K562 (cell line): ENCODE data around the gene RGS3. TPM values are rescaled to one million over a fixed set of nuclear protein-coding genes. Genes with fewer than 3 reads are reported as not detected.

Source experiments
- CC2D1A ChIP-seq: fragments of 450-650 bp; IDR thresholded peaks from 2 replicates; pipeline ENCODE4 v1.6.1; 2017; ENCODE audit warnings: mild to moderate bottlenecking
- FIP1L1 ChIP-seq: fragments of 200-400 bp; formaldehyde crosslinking; IDR thresholded peaks from 2 replicates; pipeline ENCODE4 v1.6.1; 2018; ENCODE audit warnings: mild to moderate bottlenecking, low read depth, low read length; ENCODE audit not compliant: poor library complexity, severe bottlenecking
- HMG20B ChIP-seq: fragments of 250-450 bp; sonication (Bioruptor Pico); IDR thresholded peaks from 2 replicates; pipeline ENCODE4 v1.5.0; 2021; ENCODE audit warnings: mild to moderate bottlenecking
- MAZ ChIP-seq, 2 experiments: fragments of 450-650 bp in 1 of 2; sonication (generic) in 1 of 2; formaldehyde crosslinking; IDR thresholded peaks in 1 of 2; conservative IDR thresholded peaks in 1 of 2; 2 replicates each; pipeline versions ENCODE4 v1.4.0 to v1.5.0; 2020; ENCODE audit warnings: mild to moderate bottlenecking in 1 of 2, missing genetic modification reagents in 1 of 2
- MEF2D ChIP-seq: conservative IDR thresholded peaks from 2 replicates; pipeline ENCODE4 v1.6.1; 2016; ENCODE audit warnings: low read depth, missing genetic modification characterization, missing compliant biosample characterization
- MIER1 ChIP-seq: fragments of 450-650 bp; IDR thresholded peaks from 2 replicates; pipeline ENCODE4 v1.6.1; 2016; ENCODE audit warnings: antibody characterized with exemption, mild to moderate bottlenecking, low read depth
- MTA1 ChIP-seq: fragments of 450-650 bp; IDR thresholded peaks from 2 replicates; pipeline ENCODE4 v1.6.1; 2017; ENCODE audit warnings: borderline replicate concordance
- ZFP30 ChIP-seq: fragments of 250-450 bp; sonication (Bioruptor Pico); IDR thresholded peaks from 2 replicates; pipeline ENCODE4 v1.8.0; 2022; ENCODE audit warnings: moderate library complexity, mild to moderate bottlenecking, inconsistent platforms, borderline replicate concordance
- polyA plus RNA-seq, 8 experiments: library from polyadenylated mRNA; depleted of rRNA in 4 of 8; stranded (reverse) in 5 of 8; unstranded in 3 of 8; fragments of >200 nt; fragmentation: Nextera tagmentation in 2 of 8; fragmentation: Illumina TruSeq in 1 of 8; extraction: Ambion mirVana in 2 of 8; extraction: Trizol in 1 of 8; gene quantifications; 2 replicates each; pipeline versions ENCODE4 v1.2.1 to v1.2.3, GENCODE V29; 2011 to 2014; ENCODE audit warnings: inconsistent platforms in 1 of 8, missing spikeins in 1 of 8
- total RNA-seq, 7 experiments: library from RNA; depleted of rRNA in 6 of 7; stranded (reverse); fragments of >200 nt in 6 of 7; fragmentation: Illumina TruSeq in 2 of 7; extraction: Trizol in 2 of 7; gene quantifications; 2 replicates each; pipeline versions ENCODE4 v1.2.1 to v1.2.3, GENCODE V29; 2011 to 2021; ENCODE audit warnings: low replicate concordance in 1 of 7
- TF ChIP-seq, protein P1 (sequence below), 2 experiments: fragments of 450-650 bp; IDR thresholded peaks; 2 replicates each; pipeline ENCODE4 v1.6.1; 2018; ENCODE audit warnings: mild to moderate bottlenecking in 2 of 2, low read depth in 1 of 2; ENCODE audit not compliant: partially characterized antibody in 2 of 2
- TF ChIP-seq, protein P2 (sequence below): fragments of 250-450 bp; sonication (Bioruptor Pico); IDR thresholded peaks from 2 replicates; pipeline ENCODE4 v1.5.0; 2020; ENCODE audit warnings: mild to moderate bottlenecking, borderline replicate concordance

Gene RGS3
- total and polyA plus RNA-seq, 9 of the 15 experiments (the other 6 are each of a cell fraction or from before 2014, with no cell fraction given), result 0.08 to 2.9 (median 0.95) TPM

DNA sequence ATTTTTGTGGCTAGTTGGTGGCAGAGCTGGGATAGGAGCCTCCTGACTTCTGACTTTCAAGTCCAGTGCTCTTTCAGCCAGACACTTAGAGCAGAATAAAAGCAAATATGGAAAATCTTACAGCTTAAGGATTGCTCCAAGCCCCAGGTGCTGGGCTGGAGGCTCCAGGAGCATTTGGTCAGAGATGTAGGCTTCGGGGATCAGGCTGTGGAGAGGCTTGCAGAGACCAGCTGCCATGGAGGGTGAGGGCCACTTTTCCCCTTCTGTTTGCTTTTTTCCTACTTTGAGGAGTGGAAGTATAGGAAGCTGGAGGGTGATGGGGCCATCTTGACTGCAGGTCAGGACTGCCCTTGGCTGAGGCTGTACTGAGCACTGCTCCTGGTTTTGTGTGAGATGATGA lies 58.9 kb downstream of the RGS3 start (continued):
- TF ChIP-seq, protein P1, sequence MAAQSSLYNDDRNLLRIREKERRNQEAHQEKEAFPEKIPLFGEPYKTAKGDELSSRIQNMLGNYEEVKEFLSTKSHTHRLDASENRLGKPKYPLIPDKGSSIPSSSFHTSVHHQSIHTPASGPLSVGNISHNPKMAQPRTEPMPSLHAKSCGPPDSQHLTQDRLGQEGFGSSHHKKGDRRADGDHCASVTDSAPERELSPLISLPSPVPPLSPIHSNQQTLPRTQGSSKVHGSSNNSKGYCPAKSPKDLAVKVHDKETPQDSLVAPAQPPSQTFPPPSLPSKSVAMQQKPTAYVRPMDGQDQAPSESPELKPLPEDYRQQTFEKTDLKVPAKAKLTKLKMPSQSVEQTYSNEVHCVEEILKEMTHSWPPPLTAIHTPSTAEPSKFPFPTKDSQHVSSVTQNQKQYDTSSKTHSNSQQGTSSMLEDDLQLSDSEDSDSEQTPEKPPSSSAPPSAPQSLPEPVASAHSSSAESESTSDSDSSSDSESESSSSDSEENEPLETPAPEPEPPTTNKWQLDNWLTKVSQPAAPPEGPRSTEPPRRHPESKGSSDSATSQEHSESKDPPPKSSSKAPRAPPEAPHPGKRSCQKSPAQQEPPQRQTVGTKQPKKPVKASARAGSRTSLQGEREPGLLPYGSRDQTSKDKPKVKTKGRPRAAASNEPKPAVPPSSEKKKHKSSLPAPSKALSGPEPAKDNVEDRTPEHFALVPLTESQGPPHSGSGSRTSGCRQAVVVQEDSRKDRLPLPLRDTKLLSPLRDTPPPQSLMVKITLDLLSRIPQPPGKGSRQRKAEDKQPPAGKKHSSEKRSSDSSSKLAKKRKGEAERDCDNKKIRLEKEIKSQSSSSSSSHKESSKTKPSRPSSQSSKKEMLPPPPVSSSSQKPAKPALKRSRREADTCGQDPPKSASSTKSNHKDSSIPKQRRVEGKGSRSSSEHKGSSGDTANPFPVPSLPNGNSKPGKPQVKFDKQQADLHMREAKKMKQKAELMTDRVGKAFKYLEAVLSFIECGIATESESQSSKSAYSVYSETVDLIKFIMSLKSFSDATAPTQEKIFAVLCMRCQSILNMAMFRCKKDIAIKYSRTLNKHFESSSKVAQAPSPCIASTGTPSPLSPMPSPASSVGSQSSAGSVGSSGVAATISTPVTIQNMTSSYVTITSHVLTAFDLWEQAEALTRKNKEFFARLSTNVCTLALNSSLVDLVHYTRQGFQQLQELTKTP (IDR thresholded peaks at IDR 0.05; ENCODE audit: low read depth in 1 of 2, partially characterized antibody in 2 of 2), result no peak
- no peak for TF ChIP-seq MAZ (CRISPR knock-in tag; conservative IDR thresholded peaks at IDR 0.05 in 1 of 2, IDR thresholded peaks at IDR 0.05 in 1 of 2)
- no peak for TF ChIP-seq ZFP30 (CRISPR knock-in tag)
- no peak for TF ChIP-seq HMG20B (CRISPR knock-in tag)
- TF ChIP-seq, protein P2, sequence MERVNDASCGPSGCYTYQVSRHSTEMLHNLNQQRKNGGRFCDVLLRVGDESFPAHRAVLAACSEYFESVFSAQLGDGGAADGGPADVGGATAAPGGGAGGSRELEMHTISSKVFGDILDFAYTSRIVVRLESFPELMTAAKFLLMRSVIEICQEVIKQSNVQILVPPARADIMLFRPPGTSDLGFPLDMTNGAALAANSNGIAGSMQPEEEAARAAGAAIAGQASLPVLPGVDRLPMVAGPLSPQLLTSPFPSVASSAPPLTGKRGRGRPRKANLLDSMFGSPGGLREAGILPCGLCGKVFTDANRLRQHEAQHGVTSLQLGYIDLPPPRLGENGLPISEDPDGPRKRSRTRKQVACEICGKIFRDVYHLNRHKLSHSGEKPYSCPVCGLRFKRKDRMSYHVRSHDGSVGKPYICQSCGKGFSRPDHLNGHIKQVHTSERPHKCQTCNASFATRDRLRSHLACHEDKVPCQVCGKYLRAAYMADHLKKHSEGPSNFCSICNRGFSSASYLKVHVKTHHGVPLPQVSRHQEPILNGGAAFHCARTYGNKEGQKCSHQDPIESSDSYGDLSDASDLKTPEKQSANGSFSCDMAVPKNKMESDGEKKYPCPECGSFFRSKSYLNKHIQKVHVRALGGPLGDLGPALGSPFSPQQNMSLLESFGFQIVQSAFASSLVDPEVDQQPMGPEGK (CRISPR knock-in tag), result no peak
- TF ChIP-seq FIP1L1, result no peak
- no peak for TF ChIP-seq CC2D1A
- TF ChIP-seq MEF2D, result no peak
- TF ChIP-seq MTA1, result no peak
- no peak for TF ChIP-seq MIER1
